Endometrium (tissue), 2 donors: Measurements from ENCODE around the gene ADD1.

ENCODE experiments used
- FAIRE-seq: peaks from 2 replicates; lab custom pipeline; 2012; peaks lifted over from hg19 to GRCh38; lab: Jason Lieb, UNC
- donor health status: control.
- donor health status: control.

ADD1 gene

GRCh38 chr4:2859514-2859913, 15.9 kb downstream of the ADD1 start:
- no peak for FAIRE-seq

DNA sequence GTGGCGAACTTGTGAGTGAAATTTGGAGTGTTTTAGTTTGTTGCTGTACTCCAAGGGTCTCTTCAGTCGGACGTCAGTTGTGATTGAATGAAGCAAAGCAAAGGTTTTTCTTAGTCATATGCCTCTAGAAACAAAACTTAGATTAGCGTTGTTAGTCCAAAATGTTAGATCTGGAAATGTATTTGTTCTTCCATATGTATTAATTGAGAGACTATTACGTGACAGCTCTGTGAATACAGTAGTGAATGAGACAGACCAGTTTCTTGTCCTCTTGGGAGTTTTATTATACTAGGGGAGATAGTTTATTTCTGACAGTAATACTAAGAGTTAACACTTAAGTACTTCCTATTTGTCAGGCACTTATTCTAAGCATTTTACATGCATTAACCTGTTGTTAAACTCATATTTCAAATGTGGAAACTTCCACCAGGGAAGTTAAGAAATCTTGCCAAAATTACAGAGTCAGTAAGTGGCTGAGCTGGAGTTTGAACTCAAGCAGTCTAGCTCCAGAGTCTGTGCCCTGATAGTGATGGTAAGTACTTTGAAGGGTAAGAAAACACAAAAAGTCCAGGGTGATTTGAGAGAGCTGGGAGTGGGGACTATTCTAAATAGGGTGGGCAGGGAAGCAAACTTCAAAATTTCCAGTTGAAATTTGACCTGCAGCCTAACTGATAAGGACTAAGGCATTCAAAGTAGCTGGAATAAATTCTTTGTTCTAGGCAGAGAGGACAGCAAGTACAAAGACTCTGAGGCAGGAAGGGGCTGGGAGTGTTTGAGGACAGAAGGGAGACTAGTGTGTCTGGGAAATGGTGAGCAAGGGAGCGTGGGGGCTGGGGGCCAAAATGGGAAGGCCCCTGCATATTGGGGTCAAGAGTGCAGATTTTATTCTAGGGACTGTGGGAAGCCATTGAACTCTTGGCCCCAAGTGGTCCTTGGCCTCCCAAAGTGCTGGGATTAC, 17.0 kb downstream of the ADD1 start:
- FAIRE-seq, result no peak

DNA sequence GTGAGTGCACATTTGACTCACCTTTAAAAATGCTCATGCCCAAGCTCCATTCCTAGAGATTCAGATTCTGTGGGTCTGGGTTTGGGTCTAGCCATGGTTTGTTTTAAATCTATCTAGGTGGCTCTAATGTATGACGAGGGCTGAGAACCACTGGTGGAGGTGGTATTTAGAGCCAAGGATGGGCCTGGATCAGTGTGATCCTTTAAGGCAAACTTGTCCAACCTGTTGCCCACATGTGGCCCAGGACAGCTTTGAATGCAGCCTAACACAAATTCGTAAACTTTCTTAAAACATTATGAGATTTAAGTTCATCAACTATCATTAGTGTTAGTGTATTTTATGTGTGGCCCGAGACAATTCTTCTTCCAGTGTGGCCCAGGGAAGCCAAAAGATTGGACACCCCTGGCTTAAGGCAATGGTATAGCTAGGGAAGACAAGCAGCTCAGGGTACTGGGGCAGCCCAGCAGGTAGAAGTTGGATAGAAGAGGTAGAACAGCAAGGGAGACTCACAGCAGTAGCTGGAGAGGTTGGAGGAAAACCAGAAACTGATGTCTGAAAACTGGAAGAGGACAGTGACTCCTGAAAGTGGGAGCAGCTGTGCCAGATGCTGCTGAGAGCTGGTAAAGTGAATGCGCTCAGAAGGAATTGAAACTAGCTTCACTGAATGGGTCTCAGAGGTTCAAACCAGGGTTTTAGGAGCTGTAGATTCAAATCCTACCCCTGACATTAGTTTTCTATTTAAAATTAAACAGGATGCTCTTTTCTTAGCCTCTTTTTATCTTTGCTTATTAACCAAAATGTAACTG, 18.2 kb downstream of the ADD1 start:
- no peak for FAIRE-seq

- no peak for FAIRE-seq
Measured at GRCh38 chr4:2862528-2862927, 18.9 kb downstream of the ADD1 start.

DNA sequence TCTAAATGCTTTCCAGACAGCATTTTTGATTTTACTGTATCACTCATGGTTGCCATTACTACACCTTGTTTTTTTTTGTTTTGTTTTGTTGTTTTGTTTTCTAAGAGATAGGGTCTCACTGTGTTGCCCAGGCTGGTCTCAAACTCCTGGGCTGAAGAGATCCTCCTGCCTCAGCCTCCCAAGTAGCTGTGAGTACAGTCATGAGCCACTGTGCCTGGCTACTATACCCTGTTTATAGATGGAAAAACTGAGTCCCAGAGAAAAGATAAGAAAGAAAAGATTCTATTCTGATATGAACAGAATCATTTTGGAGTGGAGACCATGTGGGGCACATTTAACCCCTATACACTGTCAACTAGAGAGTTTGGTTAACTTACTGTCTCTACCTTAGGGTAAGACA, 20.0 kb downstream of the ADD1 start:
- no peak for FAIRE-seq

- no peak for FAIRE-seq
Measured at GRCh38 chr4:2865196-2865780, 21.6 kb downstream of the ADD1 start.

- FAIRE-seq, result no peak
Measured at GRCh38 chr4:2866160-2866861, 22.7 kb downstream of the ADD1 start.

DNA sequence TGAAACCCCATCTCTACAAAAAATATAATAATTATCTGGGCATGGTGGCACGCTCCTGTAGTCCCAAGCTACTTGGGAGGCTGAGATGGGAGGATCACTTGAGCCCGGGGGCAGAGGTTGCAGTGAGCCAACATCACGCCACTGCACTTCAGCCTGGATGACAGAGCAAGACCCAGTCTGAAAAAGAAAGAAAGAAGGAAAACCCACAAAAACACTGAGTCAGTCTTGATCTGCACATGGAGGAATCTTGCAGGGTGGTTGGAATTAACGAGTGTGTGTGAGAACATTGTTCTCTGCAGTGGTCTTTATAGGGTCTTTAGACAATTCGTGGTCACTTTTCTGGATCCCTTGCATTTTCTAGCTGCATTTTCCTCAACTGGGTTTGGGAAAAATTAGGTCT, 23.2 kb downstream of the ADD1 start:
- FAIRE-seq, result no peak

- FAIRE-seq, result no peak
Measured at GRCh38 chr4:2867758-2868491, 24.3 kb downstream of the ADD1 start.

- no peak for FAIRE-seq
Measured at GRCh38 chr4:2868877-2869487, 25.3 kb downstream of the ADD1 start.

GRCh38 chr4:2869659-2870058, 26.0 kb downstream of the ADD1 start:
- no peak for FAIRE-seq

DNA sequence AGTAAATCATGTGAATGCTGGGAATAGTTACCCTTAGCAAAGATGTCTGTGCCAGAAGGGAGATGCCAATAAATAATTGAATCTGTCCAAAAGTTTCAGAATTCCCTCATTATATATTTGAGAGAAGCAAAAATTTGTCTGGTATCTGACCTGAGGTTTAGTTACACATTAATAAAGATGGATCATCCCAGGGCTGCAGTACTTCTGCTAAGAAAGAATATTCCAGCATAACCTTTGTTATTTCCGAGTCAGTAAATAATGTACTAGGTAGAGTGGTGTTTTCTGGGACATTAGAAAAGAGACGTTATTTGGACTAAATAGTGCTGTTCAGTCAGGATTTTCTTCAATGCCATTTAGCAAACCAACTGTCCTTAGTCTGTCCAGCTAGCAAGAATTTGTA, 26.4 kb downstream of the ADD1 start:
- FAIRE-seq, result no peak

DNA sequence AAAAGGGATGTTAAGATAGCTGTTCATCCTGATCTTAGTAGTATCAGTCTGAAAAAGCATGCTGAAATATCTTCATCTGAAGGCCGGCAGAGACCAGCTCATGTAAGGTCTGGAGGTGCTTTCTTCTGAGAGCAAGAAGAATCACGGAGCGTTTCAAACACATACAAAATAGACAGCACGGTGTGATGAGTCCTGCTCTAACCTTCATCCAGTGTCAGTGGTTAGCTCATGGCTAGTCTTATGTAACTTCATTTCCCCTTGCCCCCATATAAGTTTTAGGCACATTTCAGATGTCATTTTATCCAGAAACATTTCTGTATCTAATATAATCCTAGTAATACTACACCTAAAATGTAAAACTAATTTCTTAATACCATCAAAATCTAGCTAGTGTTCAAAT, 27.8 kb downstream of the ADD1 start:
- no peak for FAIRE-seq

DNA sequence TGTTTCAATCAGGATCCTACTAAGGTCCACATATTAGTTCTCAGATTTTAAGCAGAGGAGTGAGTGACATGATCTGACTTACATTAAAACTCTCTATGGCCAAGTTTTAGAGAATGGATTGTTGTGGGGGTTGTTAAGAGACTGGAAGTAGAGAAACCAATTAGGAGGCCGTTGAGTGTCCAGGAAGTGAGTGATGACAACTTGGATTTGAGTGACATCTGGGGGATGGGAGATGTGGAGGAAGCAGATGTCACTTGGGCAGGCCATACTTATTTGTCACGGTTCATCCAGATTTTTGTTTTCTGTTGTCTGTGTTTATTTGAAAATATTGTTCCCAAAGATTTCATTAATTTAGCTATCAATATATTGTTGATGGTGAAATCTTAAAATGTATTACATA, 28.3 kb downstream of the ADD1 start:
- no peak for FAIRE-seq

- FAIRE-seq, result no peak
Measured at GRCh38 chr4:2873329-2873728, 29.7 kb downstream of the ADD1 start.

GRCh38 chr4:2874861-2875260, 31.2 kb downstream of the ADD1 start:
- FAIRE-seq, result no peak

GRCh38 chr4:2875556-2875955, 31.9 kb downstream of the ADD1 start:
- FAIRE-seq, result no peak

GRCh38 chr4:2878346-2878745, 34.7 kb downstream of the ADD1 start:
- no peak for FAIRE-seq

DNA sequence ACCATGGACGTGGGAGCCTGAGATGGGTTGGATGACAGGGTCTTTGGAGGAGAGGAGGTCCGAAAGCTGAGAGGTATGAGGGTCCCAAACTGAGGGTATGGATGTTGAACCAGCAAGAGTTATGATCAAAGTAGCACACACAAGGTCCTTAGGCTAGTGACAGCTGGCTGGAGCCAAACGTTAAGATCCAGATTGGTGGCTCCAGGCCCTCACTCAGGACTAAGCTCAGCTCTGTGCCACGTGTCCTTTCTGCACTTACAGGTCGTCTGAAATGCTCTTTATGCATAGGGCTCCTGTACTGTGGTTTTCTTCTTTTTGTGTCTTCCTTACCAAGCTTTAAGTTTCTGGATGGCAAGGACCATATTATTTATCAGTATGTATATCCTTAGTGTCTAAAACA, 35.4 kb downstream of the ADD1 start:
- no peak for FAIRE-seq

DNA sequence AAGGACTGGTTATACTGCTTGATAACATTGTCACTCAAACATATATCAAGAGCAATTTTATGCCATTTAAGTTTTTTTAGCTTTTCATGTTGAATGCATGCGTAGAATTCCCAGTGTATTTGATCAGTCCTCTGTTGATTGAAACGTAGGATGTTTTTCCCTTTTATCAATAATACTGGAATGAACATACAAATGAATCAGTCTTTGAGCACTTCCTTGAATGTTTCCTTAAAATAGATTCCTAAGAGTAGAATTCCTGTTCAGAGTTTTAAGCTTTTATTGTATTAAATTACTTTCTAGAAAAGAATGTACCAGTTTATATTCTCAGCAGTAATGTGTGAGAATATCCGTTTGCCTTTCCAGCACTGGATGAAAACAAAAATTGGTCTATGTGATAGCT, 37.8 kb downstream of the ADD1 start:
- no peak for FAIRE-seq

DNA sequence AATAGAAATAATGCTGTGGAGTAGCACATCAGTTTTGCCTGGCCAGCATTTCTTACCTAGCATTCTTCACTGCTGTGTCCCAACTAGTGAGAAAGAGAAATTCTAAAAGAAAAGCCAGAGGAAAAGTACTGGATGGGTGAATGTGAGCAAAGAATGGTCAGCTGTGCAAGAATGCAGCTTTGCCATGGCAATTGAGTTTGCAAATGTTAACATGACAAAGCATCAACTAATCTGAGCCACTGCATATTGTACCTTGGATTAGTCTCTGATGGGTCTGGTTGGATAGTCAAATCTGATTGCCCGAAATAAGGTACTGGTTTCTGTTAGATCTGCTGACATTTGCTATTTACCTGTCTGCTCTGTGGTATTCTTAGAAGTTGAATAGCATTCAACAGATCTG, 38.7 kb downstream of the ADD1 start:
- no peak for FAIRE-seq
